T-helper 22 cell (primary cell): ENCODE results near the gene CCDC174.

Experiments used
- DNase-seq: peaks from one replicate; pipeline ENCODE4 v3.0.0-alpha.2; 2020; ENCODE audit warnings: low read depth

Gene CCDC174

DNA sequence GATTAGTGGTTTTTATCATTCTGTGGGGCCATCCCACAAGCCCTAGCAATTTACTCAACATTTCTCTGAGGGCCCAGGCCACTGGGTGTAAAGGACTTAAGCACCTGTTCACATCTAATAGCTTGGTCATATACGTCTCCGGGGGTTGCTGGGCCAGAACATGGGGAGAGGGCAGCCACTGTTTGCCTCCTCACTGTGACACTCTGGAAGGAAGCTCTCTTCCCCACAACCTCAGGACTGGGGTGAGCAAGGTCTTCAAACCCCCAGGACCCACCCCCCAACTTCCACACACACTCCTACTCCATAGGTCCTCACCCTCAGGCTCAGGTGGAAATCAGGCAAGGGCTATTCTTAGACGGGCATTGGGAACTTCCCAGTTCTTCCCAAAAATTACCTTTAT is 52.2 kb downstream of the CCDC174 start:
- no peak for DNase-seq

DNA sequence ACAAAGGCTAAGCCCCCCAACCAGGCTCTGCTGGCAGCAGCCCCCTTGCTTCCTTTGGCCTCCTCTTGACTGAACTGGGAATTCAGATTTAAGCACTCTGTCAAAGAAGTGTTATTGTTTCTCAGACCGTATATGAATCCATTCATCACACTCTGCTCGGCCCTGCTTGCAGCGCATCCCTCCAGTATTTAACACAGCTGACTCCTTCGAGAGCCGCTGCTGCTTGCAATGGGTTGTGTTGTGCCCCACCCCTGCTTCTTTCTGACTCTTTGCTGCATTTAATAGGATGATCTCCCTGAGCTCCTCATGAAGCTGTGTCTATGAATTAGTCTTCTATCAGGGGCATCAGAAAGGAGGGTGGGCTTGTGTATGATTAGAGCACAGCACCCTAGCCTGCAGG is 54.5 kb downstream of the CCDC174 start:
- no peak for DNase-seq

DNA sequence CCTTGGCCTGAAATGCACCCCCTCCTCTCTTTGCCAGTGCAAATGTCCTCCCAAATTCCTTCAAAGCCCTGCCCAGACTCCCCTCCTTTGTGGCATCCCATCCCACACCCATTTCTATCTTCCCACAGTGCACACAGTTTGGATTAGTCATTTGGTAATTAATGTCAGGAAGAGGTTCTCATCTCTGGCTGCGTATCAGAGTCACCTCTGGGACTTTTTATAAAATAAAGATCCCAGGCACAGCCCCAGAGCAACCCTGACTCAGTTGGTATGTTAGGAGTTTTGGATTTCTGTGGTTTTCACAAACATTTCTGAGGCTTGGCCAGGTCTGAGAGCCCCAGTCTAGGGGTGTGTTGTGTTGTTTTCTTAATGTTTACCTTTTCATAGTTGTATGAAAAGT is 65.0 kb downstream of the CCDC174 start:
- DNase-seq = no peak

DNA sequence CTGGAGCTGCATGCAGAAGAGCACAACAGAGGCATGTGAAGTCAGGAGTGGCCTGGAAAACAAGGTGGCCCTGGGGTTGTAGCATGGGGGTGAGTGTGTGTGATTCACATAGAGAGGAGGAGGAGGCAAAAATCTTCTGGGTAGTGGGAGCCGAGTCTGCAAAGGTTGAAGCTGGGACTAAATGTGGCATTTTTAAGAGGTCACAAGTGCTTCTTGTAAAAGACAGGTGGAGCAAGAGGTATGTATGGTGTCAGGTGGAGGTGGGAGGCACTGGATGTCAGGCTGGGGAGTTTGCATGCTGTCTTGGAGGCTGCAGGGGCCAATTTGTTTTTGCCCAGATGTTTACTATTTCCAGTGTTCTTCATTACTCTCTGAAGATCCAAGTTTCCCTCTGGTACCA is 65.7 kb downstream of the CCDC174 start:
- no peak for DNase-seq

DNA sequence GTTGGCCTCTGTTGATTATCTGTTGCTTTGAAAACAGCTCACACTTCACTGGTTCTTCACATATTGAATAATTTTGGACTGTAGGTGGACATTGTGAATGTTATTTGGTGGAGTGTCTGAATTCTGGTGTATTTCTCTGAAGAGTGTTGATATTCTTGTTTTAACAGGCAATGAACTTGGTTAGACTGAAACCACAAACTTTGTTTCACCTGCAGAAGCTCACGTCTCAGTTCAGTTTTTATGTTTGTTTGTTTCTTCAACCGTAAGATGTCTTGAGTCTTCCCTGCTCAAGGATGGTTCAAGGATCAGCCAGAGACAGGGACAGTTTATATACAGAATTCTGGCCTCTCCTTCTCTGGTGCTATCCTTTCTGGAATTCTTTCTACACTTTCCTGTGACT is 67.0 kb downstream of the CCDC174 start:
- DNase-seq = no peak

DNA sequence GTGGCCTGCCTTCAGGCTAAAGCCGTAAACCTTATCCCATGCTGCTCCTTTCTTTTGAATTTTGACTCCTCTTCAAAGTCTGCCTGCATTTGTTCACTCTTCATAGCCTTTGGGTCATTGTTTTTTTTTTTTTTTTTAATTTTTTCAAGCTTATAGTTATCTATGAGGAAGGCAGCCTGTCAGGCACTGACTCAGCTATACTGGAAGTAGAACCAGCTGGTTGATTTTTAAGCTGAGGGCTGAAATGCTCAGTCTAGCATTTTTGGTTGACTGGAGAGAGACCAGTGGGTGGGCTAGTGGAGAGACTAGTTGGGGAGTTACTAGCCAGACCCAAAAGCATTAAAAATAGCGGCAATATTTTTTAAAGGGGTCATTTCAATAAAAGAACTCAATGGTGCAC is 67.4 kb downstream of the CCDC174 start:
- no peak for DNase-seq

DNA sequence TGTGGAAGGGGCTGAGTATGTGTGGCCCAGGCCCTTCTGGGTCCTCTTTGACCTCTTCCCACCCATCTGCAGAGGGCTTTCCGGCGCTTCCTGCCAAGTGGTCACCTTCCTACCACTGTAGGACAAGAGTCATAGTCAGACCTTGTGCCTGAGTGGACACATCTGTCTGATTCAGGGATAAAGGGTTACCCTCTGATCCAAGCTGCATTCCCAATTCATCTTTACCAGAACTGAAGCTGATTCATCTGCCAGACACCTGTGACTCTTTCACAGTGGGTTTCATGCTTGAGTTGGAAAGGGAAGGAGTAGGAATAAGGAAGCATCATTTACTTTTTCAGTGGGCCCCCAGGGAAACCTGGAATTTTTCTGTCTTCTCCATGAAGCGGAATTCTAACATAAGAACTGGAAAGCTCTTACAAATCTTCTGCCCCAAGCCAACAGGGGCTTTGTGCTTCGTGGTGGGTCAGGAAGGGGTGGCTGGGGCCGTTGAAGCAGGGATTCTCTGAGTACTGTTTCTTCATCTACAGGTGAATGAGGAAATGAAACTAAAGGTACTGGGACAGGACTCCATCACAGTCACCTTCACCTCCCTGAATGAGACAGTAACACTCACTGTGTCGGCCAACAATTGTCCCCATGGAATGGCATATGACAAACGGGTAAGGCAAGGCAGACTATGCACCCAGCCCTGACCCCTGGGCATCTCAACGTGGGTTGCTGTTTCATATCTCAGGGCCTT is 69.7 kb downstream of the CCDC174 start:
- DNase-seq = no peak
